HG03520 (cell line): ENCODE measurements around the gene SYNPR.

Experiments used
- ATAC-seq: cut with Tn5 transposase; IDR thresholded peaks from one replicate; pipeline ENCODE4 v1.9.1; 2021; ENCODE audit warnings: mild to moderate bottlenecking, moderate library complexity; ENCODE audit not compliant: unreplicated experiment

Gene SYNPR

DNA sequence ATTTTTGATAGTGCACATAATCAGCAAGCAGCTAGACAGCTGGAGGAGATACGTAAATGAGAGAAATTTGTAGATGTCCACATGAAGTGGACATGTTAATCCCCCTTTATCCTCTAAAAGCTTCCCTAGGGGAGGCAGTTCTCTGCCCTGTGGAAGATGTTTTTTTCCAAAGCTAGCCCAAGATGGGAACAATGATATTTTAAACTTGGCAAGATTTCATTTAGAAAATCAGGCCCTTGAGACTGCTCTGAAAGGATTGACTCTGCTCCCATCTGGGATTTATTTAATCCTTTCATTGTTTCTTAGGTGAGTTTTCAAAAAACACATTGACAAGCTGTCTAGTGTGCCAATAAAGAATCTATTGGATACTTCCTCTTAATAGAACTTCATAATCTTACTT is 92.0 kb downstream of the SYNPR start:
- ATAC-seq: no peak

- no peak for ATAC-seq
These were observed 104.9 kb downstream of the SYNPR start for GRCh38 chr3:63383040-63383439.

DNA sequence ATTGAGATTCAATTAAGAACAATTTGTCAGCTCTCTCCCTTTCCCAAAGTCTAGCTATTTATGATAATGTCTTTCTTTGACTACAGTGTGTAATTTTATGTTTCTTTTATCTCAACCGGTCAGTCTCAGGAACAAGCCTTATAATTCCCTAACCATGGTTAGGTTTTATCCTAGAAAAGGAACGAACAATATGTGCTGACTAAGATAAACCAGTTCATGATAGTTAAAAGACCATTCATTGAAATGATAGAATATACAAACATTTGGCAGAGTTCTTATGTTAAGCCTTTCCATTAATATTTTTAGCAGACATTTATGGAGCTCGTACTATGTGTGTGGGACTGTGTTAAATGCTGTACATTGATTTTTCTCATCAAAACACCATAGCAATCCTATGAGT is 106.3 kb downstream of the SYNPR start:
- ATAC-seq: no peak

DNA sequence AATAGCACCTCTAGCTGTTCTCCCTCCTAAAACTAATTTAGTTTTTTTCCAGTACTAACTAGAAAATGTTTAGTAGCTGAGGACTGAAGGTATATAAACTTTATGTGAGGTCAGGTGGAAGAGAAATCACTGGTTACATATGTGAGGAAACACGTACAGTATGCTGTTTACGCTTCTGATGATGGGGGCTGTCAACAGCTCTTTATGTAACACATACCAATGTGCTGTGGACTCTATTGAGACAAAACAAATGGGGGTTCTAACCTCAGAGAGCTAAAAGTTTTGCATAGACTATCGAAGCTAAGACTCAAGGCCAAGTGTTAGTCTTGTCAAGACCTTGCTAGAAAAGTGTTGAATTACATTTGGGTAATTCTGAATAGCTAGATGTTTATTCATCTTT is 107.5 kb downstream of the SYNPR start:
- no peak for ATAC-seq

DNA sequence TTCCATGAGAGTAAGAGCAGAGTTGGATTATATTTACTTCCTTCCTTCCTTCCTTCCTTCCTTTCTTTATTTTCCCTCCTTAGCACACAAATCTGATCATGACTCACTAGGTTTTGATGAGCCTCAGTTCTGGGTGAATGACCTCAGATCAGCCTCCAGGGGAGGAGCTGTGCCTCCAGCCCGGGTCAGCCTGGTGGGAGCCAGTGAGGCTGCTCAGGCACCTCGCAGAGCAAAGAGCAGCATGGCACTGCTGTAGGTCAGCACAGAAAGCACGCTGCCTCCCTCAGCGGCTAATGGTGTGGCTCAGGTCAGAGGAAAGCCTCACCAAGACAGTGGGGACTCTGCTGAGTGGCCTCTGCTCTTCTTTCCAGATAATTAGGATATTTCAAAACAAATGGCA is 108.5 kb downstream of the SYNPR start:
- ATAC-seq: no peak

GRCh38 chr3:63387568-63387967 is 109.5 kb downstream of the SYNPR start:
- no peak for ATAC-seq

DNA sequence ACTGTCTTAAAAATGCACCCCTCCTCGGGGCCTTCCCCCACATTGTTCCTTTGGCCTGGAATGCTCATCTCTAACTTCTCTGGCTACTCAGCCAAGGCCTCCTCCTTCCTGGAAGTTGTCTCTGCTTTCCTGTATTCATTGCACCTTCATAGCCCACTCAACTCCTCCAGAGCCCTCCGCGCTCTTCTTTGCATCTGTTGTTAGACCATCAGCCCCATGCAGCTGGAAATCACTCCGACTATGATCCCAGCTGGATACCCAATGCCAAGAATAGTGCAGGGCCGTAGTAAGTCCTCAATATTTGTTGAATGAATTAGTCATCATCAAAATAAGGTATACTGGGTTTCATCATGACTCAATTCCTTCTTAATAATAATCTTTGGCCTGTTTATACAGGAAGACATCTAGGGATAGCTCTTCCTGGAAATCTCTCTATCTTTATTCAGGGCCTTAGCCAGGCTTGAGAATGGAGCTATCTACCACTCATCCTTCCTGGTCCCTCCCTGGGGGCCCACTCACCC is 112.7 kb downstream of the SYNPR start:
- no peak for ATAC-seq

GRCh38 chr3:63395960-63396359 is 117.9 kb downstream of the SYNPR start:
- no peak for ATAC-seq

GRCh38 chr3:63400246-63400860 is 122.2 kb downstream of the SYNPR start:
- no peak for ATAC-seq

- ATAC-seq: no peak
These were observed 127.8 kb downstream of the SYNPR start for GRCh38 chr3:63405882-63406281.

GRCh38 chr3:63413523-63413922 is 135.4 kb downstream of the SYNPR start:
- no peak for ATAC-seq

DNA sequence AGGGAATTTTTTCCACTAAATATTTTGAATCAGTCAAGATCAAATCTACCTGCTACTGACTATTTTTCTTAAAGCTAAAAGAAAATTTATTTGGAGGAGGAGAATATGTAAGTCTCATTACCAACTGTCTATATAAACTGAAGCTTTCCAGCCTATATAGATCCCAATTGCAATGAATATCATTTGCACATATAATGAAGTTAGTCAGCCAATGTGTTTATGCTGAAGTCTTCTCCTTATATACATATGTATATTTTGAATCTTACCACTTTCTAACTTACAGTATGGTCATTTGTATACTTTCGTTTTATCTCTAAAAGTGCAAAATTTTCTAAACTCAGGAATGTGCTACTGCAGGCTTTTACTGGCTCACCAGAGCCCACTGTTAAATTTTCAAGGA is 136.5 kb downstream of the SYNPR start:
- no peak for ATAC-seq

- no peak for ATAC-seq
These were observed 151.8 kb downstream of the SYNPR start for GRCh38 chr3:63429905-63430304.

GRCh38 chr3:63430875-63431274 is 152.8 kb downstream of the SYNPR start:
- no peak for ATAC-seq

DNA sequence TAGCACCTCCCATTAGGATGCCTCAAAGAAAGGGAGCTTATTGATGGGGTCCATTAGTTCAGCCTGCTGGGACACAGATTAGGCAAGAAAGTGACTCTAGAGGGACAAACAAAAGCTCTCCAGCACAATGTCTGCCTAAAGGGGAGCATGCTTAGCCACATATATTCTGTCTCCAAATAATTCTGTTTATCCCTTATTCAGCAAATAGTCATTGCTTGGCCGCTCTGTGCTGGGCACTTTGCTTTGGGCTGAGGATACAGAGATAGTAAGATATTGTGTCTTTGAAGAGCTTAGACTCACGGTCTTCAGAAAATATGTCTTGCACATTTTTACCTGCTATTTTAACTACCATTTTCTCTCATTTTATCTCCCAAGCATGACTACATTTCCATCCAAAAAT is 159.8 kb downstream of the SYNPR start:
- ATAC-seq: no peak

DNA sequence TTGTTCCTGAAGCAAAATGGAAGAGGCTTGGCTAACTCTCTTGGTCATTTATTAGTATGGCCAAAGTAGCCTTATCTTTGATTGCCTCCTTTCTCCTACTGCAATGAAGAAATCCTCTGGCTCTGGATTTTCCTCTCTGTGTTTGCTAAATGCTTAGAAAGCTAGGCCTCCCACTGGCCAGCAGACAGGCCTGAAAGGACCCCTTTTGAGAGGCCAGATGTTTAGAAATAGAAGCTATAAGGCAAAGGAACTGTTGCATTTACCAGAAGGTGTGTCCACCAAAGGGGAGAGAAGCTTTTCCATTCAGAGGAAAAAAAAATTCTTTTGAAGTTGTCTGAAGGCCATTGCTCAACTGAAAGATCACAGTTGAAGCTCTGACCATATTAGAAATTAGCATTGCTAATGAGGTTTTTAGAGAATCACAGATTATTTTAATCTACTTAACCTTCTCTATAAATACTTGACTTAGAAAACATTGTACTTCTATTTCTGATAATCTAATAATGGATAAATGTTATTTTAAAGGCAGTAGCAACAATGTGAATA is 160.8 kb downstream of the SYNPR start:
- ATAC-seq: no peak

GRCh38 chr3:63441262-63441661 is 163.2 kb downstream of the SYNPR start:
- no peak for ATAC-seq

GRCh38 chr3:63442918-63443317 is 164.8 kb downstream of the SYNPR start:
- no peak for ATAC-seq

GRCh38 chr3:63450023-63450422 is 171.9 kb downstream of the SYNPR start:
- no peak for ATAC-seq

DNA sequence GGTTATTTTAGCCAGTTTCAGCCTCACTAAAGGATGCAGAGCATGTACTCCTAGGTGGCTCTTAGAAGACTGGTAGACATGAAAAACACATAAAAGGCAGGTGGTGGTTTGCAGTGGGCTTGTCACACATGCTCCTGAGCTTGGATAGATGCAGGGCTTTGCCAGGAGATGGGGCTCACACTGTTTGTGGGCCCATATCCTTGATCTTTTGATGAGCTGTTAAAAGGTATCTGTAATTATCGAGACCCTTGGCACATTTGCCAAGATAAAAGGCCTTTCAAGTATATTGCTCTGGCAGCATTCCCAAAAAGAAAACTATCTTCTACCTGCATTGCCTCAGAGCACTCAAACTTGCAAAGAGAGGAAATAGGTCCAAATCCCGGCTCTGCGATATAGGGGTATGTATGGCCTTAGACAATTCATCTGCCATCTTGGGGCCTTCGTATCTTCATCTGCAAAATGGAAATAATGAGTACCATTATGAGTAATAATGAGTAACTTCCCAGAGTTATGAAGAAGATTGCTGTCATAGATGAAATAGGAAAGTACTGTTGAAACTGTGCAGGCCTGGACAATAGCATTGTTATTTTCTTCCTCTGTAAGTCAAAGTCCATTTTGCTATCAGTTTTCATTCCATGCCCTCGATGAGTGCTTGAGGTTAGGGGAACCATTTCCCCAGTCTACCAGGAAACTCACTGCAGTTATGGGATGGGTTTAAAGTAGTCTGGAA is 172.7 kb downstream of the SYNPR start:
- ATAC-seq: no peak

DNA sequence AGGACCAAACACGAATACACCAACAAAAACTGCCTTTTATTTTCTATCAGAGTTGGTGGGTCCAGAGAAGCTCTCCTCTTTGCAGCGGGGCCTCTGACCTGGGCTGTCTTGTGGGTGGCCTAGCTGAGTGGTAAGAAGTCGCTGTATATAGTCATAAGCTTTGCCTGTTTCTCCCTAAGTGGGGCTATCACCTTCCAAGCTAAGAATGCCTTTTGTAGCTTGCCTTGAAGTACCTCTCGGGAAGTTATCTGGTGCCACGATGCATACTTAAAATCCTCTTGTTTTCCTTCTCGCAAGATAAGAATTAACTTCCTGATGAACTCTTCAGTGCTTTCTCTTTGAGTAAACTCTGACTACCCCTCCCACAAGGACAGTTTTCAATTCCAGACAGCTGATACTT is 178.8 kb downstream of the SYNPR start:
- ATAC-seq: no peak

DNA sequence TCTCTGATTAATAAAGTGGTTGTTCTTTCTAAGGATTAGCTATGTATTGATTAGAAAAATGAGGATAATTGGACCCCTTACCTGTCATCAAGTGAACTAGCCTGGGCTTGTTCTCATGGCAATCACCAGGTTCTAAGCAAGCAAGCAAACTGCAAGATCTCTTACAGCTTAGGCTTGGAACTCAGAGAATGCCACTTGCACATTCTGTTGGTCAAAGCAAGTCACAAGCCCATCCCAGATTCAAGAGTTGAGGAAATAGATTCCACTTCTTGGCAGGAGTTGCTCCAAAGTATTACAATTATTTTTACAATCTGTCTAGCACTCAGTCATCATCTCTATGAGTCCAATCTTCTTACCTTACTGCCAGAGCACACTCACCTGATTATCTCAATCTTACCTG is 180.3 kb downstream of the SYNPR start:
- no peak for ATAC-seq
